ENCODE data around the gene LRRC28. TPM values are rescaled to one million over a fixed set of nuclear protein-coding genes. Genes with fewer than 3 reads are reported as not detected.
A peak's percentile ranks its signal among the peaks of the same experiment; 100 is the strongest.

The LRRC28 gene
- total RNA-seq, 1 donor = 27.6 TPM

- no peak overlapping the region for H3K4me3 ChIP-seq (ENCODE audit: low read depth, low read length)
- no peak for DNase-seq (ENCODE audit: low read depth)
Measured at GRCh38 chr15:99343881-99344551, 92.7 kb downstream of the LRRC28 start.

GRCh38 chr15:99344639-99345038, 93.4 kb downstream of the LRRC28 start:
- DNase-seq (ENCODE audit: low read depth) = no peak
- no peak for TF ChIP-seq CTCF (IDR thresholded peaks at IDR 0.05; ENCODE audit: insufficient read depth, low read depth, low read length)
- no peak overlapping the region for H3K4me3 ChIP-seq (ENCODE audit: low read depth, low read length)

More at GRCh38 chr15:99343881-99344551, 92.7 kb downstream of the LRRC28 start:
- TF ChIP-seq CTCF (IDR thresholded peaks at IDR 0.05; ENCODE audit: insufficient read depth, low read depth, low read length) = peak; percentile 36

GRCh38 chr15:99345242-99345641, 94.0 kb downstream of the LRRC28 start:
- H3K4me3 ChIP-seq (ENCODE audit: low read depth, low read length) = no peak overlapping the region
- no peak for DNase-seq (ENCODE audit: low read depth)
- no peak for TF ChIP-seq CTCF (IDR thresholded peaks at IDR 0.05; ENCODE audit: insufficient read depth, low read depth, low read length)

GRCh38 chr15:99345832-99346462, 94.7 kb downstream of the LRRC28 start:
- TF ChIP-seq CTCF (IDR thresholded peaks at IDR 0.05; ENCODE audit: insufficient read depth, low read depth, low read length) = no peak
- H3K4me3 ChIP-seq (ENCODE audit: low read depth, low read length) = no peak overlapping the region

GRCh38 chr15:99347574-99347973, 96.3 kb downstream of the LRRC28 start:
- no peak for TF ChIP-seq CTCF (IDR thresholded peaks at IDR 0.05; ENCODE audit: insufficient read depth, low read depth, low read length)
- no peak overlapping the region for H3K4me3 ChIP-seq (ENCODE audit: low read depth, low read length)
- DNase-seq (ENCODE audit: low read depth) = peak; percentile 13

More at GRCh38 chr15:99345832-99346462, 94.7 kb downstream of the LRRC28 start:
- DNase-seq (ENCODE audit: low read depth) = no peak

- no peak overlapping the region for H3K4me3 ChIP-seq (ENCODE audit: low read depth, low read length)
- DNase-seq (ENCODE audit: low read depth) = no peak
- no peak for TF ChIP-seq CTCF (IDR thresholded peaks at IDR 0.05; ENCODE audit: insufficient read depth, low read depth, low read length)
Measured at GRCh38 chr15:99348412-99348811, 97.1 kb downstream of the LRRC28 start.
